H1 (cell line): ENCODE measurements around the gene CEND1. TPM values are rescaled to one million over a fixed set of nuclear protein-coding genes. Genes with fewer than 3 reads are reported as not detected.

Experiments used
- ASH2L ChIP-seq: fragments of 200-600, 300-600 bp; sonication (generic); IDR thresholded peaks from one replicate; pipeline ENCODE4 v1.7.1; 2017; ENCODE audit warnings: low read length
- BACH1 ChIP-seq: IDR thresholded peaks from 2 replicates; pipeline ENCODE4 v1.6.1; 2012; ENCODE audit warnings: low read length, improper control_type of control experiment
- CHD1 ChIP-seq: IDR thresholded peaks from 2 replicates; pipeline ENCODE4 v1.6.1; 2012; ENCODE audit warnings: low read depth, low read length, improper control_type of control experiment
- CREB1 ChIP-seq: IDR thresholded peaks from 2 replicates; pipeline ENCODE4 v1.6.1; 2012; ENCODE audit warnings: inconsistent platforms
- EP300 ChIP-seq, 2 experiments: IDR thresholded peaks; 1 replicate in 1 of 2; 2 replicates in 1 of 2; pipeline ENCODE4 v1.6.1; 2011 to 2012; ENCODE audit warnings: low read depth in 2 of 2, low read length in 2 of 2, mild to moderate bottlenecking in 2 of 2, borderline replicate concordance in 1 of 2, inconsistent platforms in 1 of 2, moderate library complexity in 1 of 2
- FOSL1 ChIP-seq: IDR thresholded peaks from 2 replicates; pipeline ENCODE4 v1.6.1; 2011; ENCODE audit warnings: mild to moderate bottlenecking, low read depth, low read length, moderate library complexity; ENCODE audit not compliant: insufficient read depth
- GABPA ChIP-seq: IDR thresholded peaks from 2 replicates; pipeline ENCODE4 v1.6.1; 2011; ENCODE audit warnings: mild to moderate bottlenecking, low read length, moderate library complexity, borderline replicate concordance; ENCODE audit not compliant: insufficient read depth
- KDM4A ChIP-seq: IDR thresholded peaks from one replicate; pipeline ENCODE4 v1.7.1; 2012; ENCODE audit warnings: low read depth, mild to moderate bottlenecking, moderate library complexity, low read length, inconsistent platforms; ENCODE audit not compliant: severe bottlenecking
- POLR2A ChIP-seq, 2 experiments: IDR thresholded peaks; 1 replicate in 1 of 2; 2 replicates in 1 of 2; pipeline ENCODE4 v1.6.1; 2011; ENCODE audit warnings: low read depth in 2 of 2, low read length in 2 of 2, mild to moderate bottlenecking in 2 of 2; ENCODE audit errors: control extremely low read depth in 1 of 2
- RFX5 ChIP-seq: IDR thresholded peaks from 2 replicates; pipeline ENCODE4 v1.6.1; 2011; ENCODE audit warnings: low read depth, low read length, improper control_type of control experiment, borderline replicate concordance
- RNF2 ChIP-seq: fragments of 200-900, 300-1000 bp; sonication (generic); IDR thresholded peaks from 2 replicates; pipeline ENCODE4 v1.7.1; 2016; ENCODE audit warnings: borderline replicate concordance, low read depth, mild to moderate bottlenecking, antibody characterized with exemption, low read length; ENCODE audit not compliant: poor library complexity, severe bottlenecking; ENCODE audit errors: missing control alignments
- SIN3A ChIP-seq, 2 experiments: IDR thresholded peaks in 1 of 2; conservative IDR thresholded peaks in 1 of 2; 2 replicates each; pipeline ENCODE4 v1.6.1; 2011 to 2012; ENCODE audit warnings: low read length in 2 of 2, improper control_type of control experiment in 1 of 2, low read depth in 1 of 2, mild to moderate bottlenecking in 1 of 2
- SIRT6 ChIP-seq: IDR thresholded peaks from one replicate; pipeline ENCODE4 v1.7.1; 2012; ENCODE audit warnings: low read length, inconsistent platforms
- SP1 ChIP-seq: IDR thresholded peaks from 2 replicates; pipeline ENCODE4 v1.6.1; 2011; ENCODE audit warnings: low read depth, low read length
- SP4 ChIP-seq: IDR thresholded peaks from 2 replicates; pipeline ENCODE4 v1.6.1; 2012; ENCODE audit warnings: low read length, inconsistent platforms
- TAF1 ChIP-seq: IDR thresholded peaks from 2 replicates; pipeline ENCODE4 v1.6.1; 2011; ENCODE audit warnings: mild to moderate bottlenecking, low read depth, low read length
- polyA plus RNA-seq, 7 experiments: library from polyadenylated mRNA; depleted of rRNA in 3 of 7; stranded (reverse) in 5 of 7; unstranded in 2 of 7; fragments of >200 nt in 5 of 7; fragments of 200-250 nt in 2 of 7; gene quantifications; 1 replicate in 5 of 7; 2 replicates in 1 of 7; 4 replicates in 1 of 7; pipeline versions ENCODE4 v1.2.1 to v1.2.3, GENCODE V29; 2011 to 2013; ENCODE audit warnings: missing spikeins in 2 of 7, mixed read lengths in 2 of 7
- total RNA-seq: library from RNA; stranded (reverse); fragmentation: NEBNext Ultra II Directional; extraction: Animal tissue kit (Norgen Biotek cat#: 25700); gene quantifications from 2 replicates; pipeline ENCODE4 v1.2.1, GENCODE V29; 2021
- TF ChIP-seq, protein P1 (sequence below): IDR thresholded peaks from 2 replicates; pipeline ENCODE4 v1.6.1; 2011; ENCODE audit warnings: low read length, improper control_type of control experiment
- TF ChIP-seq, protein P2 (sequence below), 3 experiments: IDR thresholded peaks; 1 replicate in 2 of 3; 2 replicates in 1 of 3; pipeline versions ENCODE4 v1.5.1 to v1.6.1; 2011; ENCODE audit warnings: low read length in 3 of 3, mild to moderate bottlenecking in 3 of 3, inconsistent platforms in 2 of 3, low read depth in 1 of 3, moderate library complexity in 1 of 3; ENCODE audit not compliant: insufficient read depth in 1 of 3; ENCODE audit errors: control extremely low read depth in 1 of 3
- TF ChIP-seq, protein P3 (sequence below): IDR thresholded peaks from 2 replicates; pipeline ENCODE4 v1.6.1; 2011; ENCODE audit warnings: low read depth, mild to moderate bottlenecking, low read length; ENCODE audit not compliant: insufficient read depth

The CEND1 gene
- total and polyA plus RNA-seq, 2 of the 8 experiments (the other 6 are each of a cell fraction or from before 2014, with no cell fraction given), result 0.82 to 5.0 TPM

DNA sequence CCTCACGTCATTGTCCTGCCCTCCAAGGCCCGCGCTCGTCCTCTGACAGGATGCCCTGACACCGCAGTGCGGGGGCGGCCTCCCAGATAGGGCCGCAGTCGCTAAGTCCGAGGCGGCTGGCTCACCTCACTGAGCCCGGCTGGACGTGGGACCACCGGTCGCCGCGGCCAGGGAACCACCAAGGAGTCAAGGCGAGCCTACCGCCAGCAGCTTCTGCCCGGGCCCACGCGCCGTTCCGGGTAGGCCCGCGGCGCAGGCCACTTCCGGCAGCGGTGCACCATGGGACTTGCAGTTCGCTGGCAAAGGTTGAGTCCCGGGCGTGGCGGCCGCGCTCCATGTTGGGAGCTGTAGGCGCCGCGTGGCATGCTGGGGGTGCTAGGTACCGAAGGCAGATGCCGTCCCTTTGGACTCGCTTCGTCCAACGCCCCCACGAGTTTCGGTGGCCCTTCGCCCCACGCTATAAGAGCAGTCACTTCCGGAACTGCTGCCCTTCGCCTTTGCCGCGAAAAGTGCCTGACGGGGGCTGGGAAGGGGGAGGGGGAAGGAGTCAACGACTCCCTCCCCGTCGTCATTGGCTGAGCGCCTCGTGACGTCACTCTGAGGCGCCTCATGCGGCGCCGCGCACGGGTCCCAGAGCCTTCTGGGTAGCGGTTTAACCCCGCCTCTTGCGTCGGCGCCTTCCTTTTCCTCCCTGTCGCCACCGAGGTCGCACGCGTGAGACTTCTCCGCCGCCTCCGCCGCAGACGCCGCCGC is 19.6 kb upstream of the CEND1 start, which contains the start of gene RPLP2 (continued):
- TF ChIP-seq KDM4A, result peak; percentile 100
- peak; percentile 72 to 96; a peak in 2 of 4 replicates for TF ChIP-seq SIN3A (conservative IDR thresholded peaks at IDR 0.05 in 1 of 2, IDR thresholded peaks at IDR 0.05 in 1 of 2; ENCODE audit: low read depth in 1 of 2, low read length in 2 of 2)
- TF ChIP-seq CREB1, result peak; percentile 99
- peak in 1 of 2 experiments; percentile 90; a peak in 2 of 3 replicates for TF ChIP-seq POLR2A (IDR thresholded peaks at IDR 0.05; ENCODE audit: control extremely low read depth in 1 of 2, low read depth in 2 of 2, low read length in 2 of 2)
- no peak; a peak in 1 of 3 replicates for TF ChIP-seq EP300 (IDR thresholded peaks at IDR 0.05; ENCODE audit: borderline replicate concordance in 1 of 2, low read depth in 2 of 2, low read length in 2 of 2)
- TF ChIP-seq, protein P1, sequence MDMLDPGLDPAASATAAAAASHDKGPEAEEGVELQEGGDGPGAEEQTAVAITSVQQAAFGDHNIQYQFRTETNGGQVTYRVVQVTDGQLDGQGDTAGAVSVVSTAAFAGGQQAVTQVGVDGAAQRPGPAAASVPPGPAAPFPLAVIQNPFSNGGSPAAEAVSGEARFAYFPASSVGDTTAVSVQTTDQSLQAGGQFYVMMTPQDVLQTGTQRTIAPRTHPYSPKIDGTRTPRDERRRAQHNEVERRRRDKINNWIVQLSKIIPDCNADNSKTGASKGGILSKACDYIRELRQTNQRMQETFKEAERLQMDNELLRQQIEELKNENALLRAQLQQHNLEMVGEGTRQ, result no peak
- no peak for TF ChIP-seq CHD1
- no peak for TF ChIP-seq SIRT6
- TF ChIP-seq, protein P2, sequence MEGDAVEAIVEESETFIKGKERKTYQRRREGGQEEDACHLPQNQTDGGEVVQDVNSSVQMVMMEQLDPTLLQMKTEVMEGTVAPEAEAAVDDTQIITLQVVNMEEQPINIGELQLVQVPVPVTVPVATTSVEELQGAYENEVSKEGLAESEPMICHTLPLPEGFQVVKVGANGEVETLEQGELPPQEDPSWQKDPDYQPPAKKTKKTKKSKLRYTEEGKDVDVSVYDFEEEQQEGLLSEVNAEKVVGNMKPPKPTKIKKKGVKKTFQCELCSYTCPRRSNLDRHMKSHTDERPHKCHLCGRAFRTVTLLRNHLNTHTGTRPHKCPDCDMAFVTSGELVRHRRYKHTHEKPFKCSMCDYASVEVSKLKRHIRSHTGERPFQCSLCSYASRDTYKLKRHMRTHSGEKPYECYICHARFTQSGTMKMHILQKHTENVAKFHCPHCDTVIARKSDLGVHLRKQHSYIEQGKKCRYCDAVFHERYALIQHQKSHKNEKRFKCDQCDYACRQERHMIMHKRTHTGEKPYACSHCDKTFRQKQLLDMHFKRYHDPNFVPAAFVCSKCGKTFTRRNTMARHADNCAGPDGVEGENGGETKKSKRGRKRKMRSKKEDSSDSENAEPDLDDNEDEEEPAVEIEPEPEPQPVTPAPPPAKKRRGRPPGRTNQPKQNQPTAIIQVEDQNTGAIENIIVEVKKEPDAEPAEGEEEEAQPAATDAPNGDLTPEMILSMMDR (IDR thresholded peaks at IDR 0.05; ENCODE audit: control extremely low read depth in 1 of 3, insufficient read depth in 1 of 3, low read depth in 1 of 3, low read length in 3 of 3), result no peak
- no peak for TF ChIP-seq RNF2
- peak; percentile 91; the same call in 1 of the 2 replicates for TF ChIP-seq GABPA
- no peak for TF ChIP-seq RFX5
- peak; percentile 91 for TF ChIP-seq ASH2L
- peak; percentile 82; the same call in 1 of the 2 replicates for TF ChIP-seq SP1
- TF ChIP-seq TAF1, result peak; percentile 99
- TF ChIP-seq, protein P3, sequence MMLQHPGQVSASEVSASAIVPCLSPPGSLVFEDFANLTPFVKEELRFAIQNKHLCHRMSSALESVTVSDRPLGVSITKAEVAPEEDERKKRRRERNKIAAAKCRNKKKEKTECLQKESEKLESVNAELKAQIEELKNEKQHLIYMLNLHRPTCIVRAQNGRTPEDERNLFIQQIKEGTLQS, result peak; percentile 94
- 0 out of 2 replicates have a peak, but pooled peaks have one; percentile 5 for TF ChIP-seq BACH1
- no peak for TF ChIP-seq FOSL1
- no peak for TF ChIP-seq SP4
